GM12864 (cell line): ENCODE measurements around the gene TRIM15.

Source experiments
- DNase-seq: peaks from one replicate; pipeline ENCODE4 v3.0.0-alpha.2; 2011; ENCODE audit warnings: low read depth
- H3K4me3 ChIP-seq: 2 replicates; pipeline ENCODE4 v1.5.1; 2011; ENCODE audit warnings: mild to moderate bottlenecking, low read depth, low read length, control low read depth
- TF ChIP-seq, protein P1 (sequence below): IDR thresholded peaks from 2 replicates; pipeline ENCODE4 v1.5.1; 2011; ENCODE audit warnings: low read depth, mild to moderate bottlenecking, moderate library complexity, low read length, control low read depth, inconsistent platforms; ENCODE audit errors: missing control alignments

Gene TRIM15

GRCh38 chr6:30152910-30153610, 10.3 kb upstream of the TRIM15 start:
- TF ChIP-seq, protein P1, sequence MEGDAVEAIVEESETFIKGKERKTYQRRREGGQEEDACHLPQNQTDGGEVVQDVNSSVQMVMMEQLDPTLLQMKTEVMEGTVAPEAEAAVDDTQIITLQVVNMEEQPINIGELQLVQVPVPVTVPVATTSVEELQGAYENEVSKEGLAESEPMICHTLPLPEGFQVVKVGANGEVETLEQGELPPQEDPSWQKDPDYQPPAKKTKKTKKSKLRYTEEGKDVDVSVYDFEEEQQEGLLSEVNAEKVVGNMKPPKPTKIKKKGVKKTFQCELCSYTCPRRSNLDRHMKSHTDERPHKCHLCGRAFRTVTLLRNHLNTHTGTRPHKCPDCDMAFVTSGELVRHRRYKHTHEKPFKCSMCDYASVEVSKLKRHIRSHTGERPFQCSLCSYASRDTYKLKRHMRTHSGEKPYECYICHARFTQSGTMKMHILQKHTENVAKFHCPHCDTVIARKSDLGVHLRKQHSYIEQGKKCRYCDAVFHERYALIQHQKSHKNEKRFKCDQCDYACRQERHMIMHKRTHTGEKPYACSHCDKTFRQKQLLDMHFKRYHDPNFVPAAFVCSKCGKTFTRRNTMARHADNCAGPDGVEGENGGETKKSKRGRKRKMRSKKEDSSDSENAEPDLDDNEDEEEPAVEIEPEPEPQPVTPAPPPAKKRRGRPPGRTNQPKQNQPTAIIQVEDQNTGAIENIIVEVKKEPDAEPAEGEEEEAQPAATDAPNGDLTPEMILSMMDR, result no peak
- no peak overlapping the region for H3K4me3 ChIP-seq
- DNase-seq, result no peak

DNA sequence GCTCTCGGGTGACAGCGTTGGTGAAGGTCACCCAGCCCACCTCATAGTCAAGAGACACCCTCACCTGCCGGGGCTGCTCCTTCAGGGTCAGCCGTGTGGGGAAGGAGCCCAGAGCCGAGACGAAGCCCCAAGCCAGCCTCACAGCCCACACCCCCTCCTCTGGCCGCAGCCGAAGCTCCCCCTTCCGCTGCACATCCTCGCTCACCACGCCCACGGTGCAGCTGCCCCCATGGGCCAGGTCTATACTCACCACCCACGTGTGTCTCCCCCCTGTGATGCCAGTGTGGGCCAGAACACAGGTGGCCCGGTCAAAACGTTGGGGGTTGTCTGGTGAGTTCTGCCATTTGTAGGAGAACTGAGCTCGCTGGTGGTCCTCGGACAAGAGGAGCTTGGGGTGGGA, 9.3 kb upstream of the TRIM15 start:
- DNase-seq, result no peak
- no peak overlapping the region for H3K4me3 ChIP-seq
- TF ChIP-seq, protein P1, result no peak

- TF ChIP-seq, protein P1, result no peak
- H3K4me3 ChIP-seq, result no peak overlapping the region
- no peak for DNase-seq
Measured at GRCh38 chr6:30154709-30155519, 8.4 kb upstream of the TRIM15 start.

DNA sequence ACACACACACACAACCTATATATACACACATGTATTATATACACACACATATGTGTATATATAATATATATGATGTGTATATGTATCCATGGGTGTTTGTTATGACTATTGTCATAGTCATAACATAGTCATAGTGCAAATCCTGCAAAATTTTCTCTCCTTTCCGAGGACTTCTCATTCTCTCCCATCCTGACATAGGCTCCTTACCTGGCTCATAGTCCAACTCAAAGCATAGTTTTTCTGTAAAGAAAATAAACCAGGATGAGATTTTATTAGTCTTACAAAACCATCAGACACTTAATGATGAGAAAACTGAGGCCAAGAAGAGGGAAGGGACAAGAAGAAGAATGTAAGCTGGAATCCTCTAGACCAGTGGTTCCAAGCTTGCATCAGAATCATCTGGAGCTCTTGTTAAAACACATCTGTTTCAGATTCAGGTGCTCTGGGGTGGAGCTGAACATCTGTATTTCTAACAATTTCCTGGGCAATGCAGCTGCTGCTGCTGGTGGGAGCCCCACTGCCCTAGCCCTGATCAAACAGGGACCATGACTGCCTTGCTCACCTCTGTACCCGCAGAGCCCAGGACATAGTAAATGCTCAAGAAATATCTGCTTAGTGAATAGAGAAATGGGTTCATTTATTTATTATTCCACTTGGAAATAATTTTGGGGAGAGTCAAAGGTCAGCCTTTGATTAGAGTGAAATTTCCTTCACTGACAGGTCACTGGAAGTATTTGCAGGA, 7.7 kb upstream of the TRIM15 start:
- H3K4me3 ChIP-seq, result no peak overlapping the region
- no peak for DNase-seq
- TF ChIP-seq, protein P1, result no peak

DNA sequence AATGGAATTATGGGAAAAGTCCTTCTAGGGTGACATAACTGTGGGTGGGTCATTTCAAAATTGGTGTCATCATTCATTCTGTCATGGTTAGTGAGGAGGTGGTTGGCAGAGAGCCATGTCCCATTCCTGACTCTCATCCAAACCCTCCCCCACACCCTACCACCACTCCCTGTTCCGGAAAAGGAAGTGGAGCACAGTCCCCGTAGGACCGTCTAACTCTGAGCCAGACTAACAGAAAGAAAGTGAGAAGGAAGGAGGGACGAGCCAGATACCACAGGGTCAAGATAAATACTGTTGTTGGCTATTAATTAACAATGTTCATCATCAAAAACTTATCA, 7.1 kb upstream of the TRIM15 start:
- TF ChIP-seq, protein P1, result no peak
- no peak for DNase-seq
- H3K4me3 ChIP-seq, result no peak overlapping the region

- TF ChIP-seq, protein P1, result no peak
- H3K4me3 ChIP-seq, result no peak overlapping the region
- no peak for DNase-seq
Measured at GRCh38 chr6:30156774-30157173, 6.6 kb upstream of the TRIM15 start.
